GM23338 (cell line): ENCODE results near the gene ENTR1.

Experiments
- EZH2 ChIP-seq: fragments of 200-600 bp; sonication (generic); IDR thresholded peaks from one replicate; pipeline ENCODE4 v1.8.0; 2017; ENCODE audit warnings: antibody characterized with exemption, mild to moderate bottlenecking, low read depth; ENCODE audit not compliant: unreplicated experiment
- ZNF114 ChIP-seq: fragments of 250-450 bp; sonication (Bioruptor Pico); IDR thresholded peaks from 2 replicates; pipeline ENCODE4 v1.5.0; 2020; ENCODE audit warnings: mild to moderate bottlenecking, moderate library complexity
- TF ChIP-seq, protein P1 (sequence below), 2 experiments: fragments of 200-600 bp in 1 of 2; sonication (generic) in 1 of 2; conservative IDR thresholded peaks; 2 replicates each; pipeline versions ENCODE4 v1.5.1 to v1.6.1; 2016 to 2017; ENCODE audit warnings: antibody characterized with exemption in 2 of 2, low read depth in 2 of 2, mild to moderate bottlenecking in 2 of 2, moderate library complexity in 1 of 2

DNA sequence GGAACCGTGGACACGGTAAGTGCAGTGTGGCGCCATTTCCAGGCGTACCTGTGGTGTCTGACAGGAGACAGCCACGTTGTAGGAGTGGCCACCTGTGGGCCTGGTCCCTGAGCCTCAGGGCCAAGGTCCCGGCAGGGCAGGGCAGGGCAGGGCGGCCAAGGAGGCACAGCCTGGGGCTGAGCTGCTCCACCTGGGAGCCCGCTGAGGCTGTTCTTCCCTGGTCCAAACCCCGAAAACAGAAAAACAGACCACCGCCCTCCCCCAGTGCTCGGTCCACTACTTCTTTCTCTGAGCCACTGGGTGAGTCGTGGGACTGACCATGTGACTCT, 8.6 kb upstream of the ENTR1 start:
- no peak for TF ChIP-seq ZNF114 (CRISPR knock-in tag)
- TF ChIP-seq, protein P1, sequence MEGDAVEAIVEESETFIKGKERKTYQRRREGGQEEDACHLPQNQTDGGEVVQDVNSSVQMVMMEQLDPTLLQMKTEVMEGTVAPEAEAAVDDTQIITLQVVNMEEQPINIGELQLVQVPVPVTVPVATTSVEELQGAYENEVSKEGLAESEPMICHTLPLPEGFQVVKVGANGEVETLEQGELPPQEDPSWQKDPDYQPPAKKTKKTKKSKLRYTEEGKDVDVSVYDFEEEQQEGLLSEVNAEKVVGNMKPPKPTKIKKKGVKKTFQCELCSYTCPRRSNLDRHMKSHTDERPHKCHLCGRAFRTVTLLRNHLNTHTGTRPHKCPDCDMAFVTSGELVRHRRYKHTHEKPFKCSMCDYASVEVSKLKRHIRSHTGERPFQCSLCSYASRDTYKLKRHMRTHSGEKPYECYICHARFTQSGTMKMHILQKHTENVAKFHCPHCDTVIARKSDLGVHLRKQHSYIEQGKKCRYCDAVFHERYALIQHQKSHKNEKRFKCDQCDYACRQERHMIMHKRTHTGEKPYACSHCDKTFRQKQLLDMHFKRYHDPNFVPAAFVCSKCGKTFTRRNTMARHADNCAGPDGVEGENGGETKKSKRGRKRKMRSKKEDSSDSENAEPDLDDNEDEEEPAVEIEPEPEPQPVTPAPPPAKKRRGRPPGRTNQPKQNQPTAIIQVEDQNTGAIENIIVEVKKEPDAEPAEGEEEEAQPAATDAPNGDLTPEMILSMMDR (conservative IDR thresholded peaks at IDR 0.05; ENCODE audit: low read depth in 2 of 2): no peak
- TF ChIP-seq EZH2: no peak
